ENCODE data around the gene ELOVL6. TPM values are rescaled to one million over a fixed set of nuclear protein-coding genes. Genes with fewer than 3 reads are reported as not detected.

ELOVL6 gene
- total RNA-seq, 1 donor from 2014 or later, result 4.7 TPM

GRCh38 chr4:110007217-110007616 lies 191.2 kb downstream of the ELOVL6 start:
- Histone ChIP-seq H3K27me3 (no peaks in the 10 kb centered on the region), H3K36me3 (no peaks in the 10 kb centered on the region), H3K27ac (no peak overlapping the region), H3K9me3 (no peaks in the 10 kb centered on the region), H3K4me3 (no peak overlapping the region), H3K4me1 (no peaks in the 10 kb centered on the region)
- TF ChIP-seq CTCF (IDR thresholded peaks at IDR 0.05), result no peak
- intact Hi-C loops (cut with DNase I), result no loop called here
- no peak for DNase-seq
- ATAC-seq, result no peak

- Histone ChIP-seq H3K4me3 (no peak overlapping the region), H3K9me3 (no peaks in the 10 kb centered on the region), H3K36me3 (no peaks in the 10 kb centered on the region), H3K27ac (no peak overlapping the region), H3K4me1 (no peaks in the 10 kb centered on the region), H3K27me3 (no peaks in the 10 kb centered on the region)
- ATAC-seq (peak; percentile 76), DNase-seq (no peak)
- TF ChIP-seq CTCF (IDR thresholded peaks at IDR 0.05), result peak; percentile 73
- intact Hi-C loops (cut with DNase I), result no loop called here
Measured at GRCh38 chr4:110005461-110006056, 192.9 kb downstream of the ELOVL6 start.

GRCh38 chr4:110004556-110004955 lies 193.9 kb downstream of the ELOVL6 start:
- Histone ChIP-seq H3K36me3 (no peaks in the 10 kb centered on the region), H3K9me3 (no peaks in the 10 kb centered on the region), H3K27me3 (no peaks in the 10 kb centered on the region), H3K4me3 (no peak overlapping the region), H3K27ac (no peak overlapping the region), H3K4me1 (no peaks in the 10 kb centered on the region)
- intact Hi-C loops (cut with DNase I), result no loop called here
- ATAC-seq (no peak), DNase-seq (no peak)
- TF ChIP-seq CTCF (IDR thresholded peaks at IDR 0.05), result no peak

GRCh38 chr4:110003401-110004187 lies 194.8 kb downstream of the ELOVL6 start:
- Histone ChIP-seq H3K9me3 (no peaks in the 10 kb centered on the region), H3K27ac (no peak overlapping the region), H3K4me1 (no peaks in the 10 kb centered on the region), H3K36me3 (no peaks in the 10 kb centered on the region), H3K27me3 (no peaks in the 10 kb centered on the region), H3K4me3 (no peak overlapping the region)
- no peak for DNase-seq
- intact Hi-C loops (cut with DNase I), result no loop called here
- ATAC-seq, result no peak
- no peak for TF ChIP-seq CTCF (IDR thresholded peaks at IDR 0.05)

- Histone ChIP-seq H3K36me3 (no peaks in the 10 kb centered on the region), H3K27me3 (no peaks in the 10 kb centered on the region), H3K4me1 (no peaks in the 10 kb centered on the region), H3K4me3 (no peak overlapping the region), H3K9me3 (no peaks in the 10 kb centered on the region), H3K27ac (no peak overlapping the region)
- DNase-seq (no peak), ATAC-seq (no peak)
- intact Hi-C loops (cut with DNase I), result no loop called here
- no peak for TF ChIP-seq CTCF (IDR thresholded peaks at IDR 0.05)
Measured at GRCh38 chr4:110002326-110002725, 196.1 kb downstream of the ELOVL6 start.

Data from upper lobe of right lung (tissue), 1 donor.